ENCODE data around the gene TMUB1. TPM values are rescaled to one million over a fixed set of nuclear protein-coding genes. Genes with fewer than 3 reads are reported as not detected.
A peak's percentile ranks its signal among the peaks of the same experiment; 100 is the strongest.

TMUB1 gene
- total and polyA plus RNA-seq, 4 experiments from 2014 or later = 42.6 to 66.7 (median 48.8) TPM

- intact Hi-C loops (cut with micrococcal nuclease) = loop anchor here (10.0 kb wide), 1 partner anchor 113 kb away; the partner anchor contains the start of gene KCNH2
- Histone ChIP-seq H3K4me3 (ENCODE audit: low read length in 2 of 2) (peak overlapping the region in 1 of 2 donors; percentile 88), H3K36me3 (ENCODE audit: insufficient read depth, low read length) (no peaks in the 10 kb centered on the region), H3K9me3 (ENCODE audit: control insufficient read depth in 1 of 2, low read length in 2 of 2) (no peaks in the 10 kb centered on the region), H3K27me3 (ENCODE audit: insufficient read depth, low read length) (no peaks in the 10 kb centered on the region), H3K27ac (ENCODE audit: low read depth, low read length) (peak overlapping the region; percentile 62), H3K4me1 (ENCODE audit: insufficient read depth, low read length) (peaks cover 35% of the 10 kb centered on the region)
- no peak for DNase-seq
- POLR2A ChIA-PET (ENCODE audit: partially characterized antibody) = interaction anchor here (1.0 to 1.5 kb wide), 4 partner anchors 10 to 75 kb away, joined by 4 to 5 read pairs (median 4); partner anchors contain the start of gene CDK5
- H3K4me1 Mint-ChIP-seq = peaks cover 16 to 45% (median 29%) of the 10 kb centered on the region in 4 donors
- no peaks in the 10 kb centered on the region for H3K27me3 Mint-ChIP-seq
- peaks cover 0 to 2% (median 0%) of the 10 kb centered on the region in 8 donors for H3K9me3 Mint-ChIP-seq
- H3K27ac Mint-ChIP-seq = peak overlapping the region; percentile 35 to 94 (median 77)
- CTCF ChIA-PET (ENCODE audit: partially characterized antibody) = interaction anchor here (1.1 to 5.6 kb wide), 4 partner anchors 20 to 80 kb away, joined by 3 to 29 read pairs (median 7); no protein-coding TSS in a partner anchor
- H3K36me3 Mint-ChIP-seq = peaks cover 0 to 10% of the 10 kb centered on the region in 2 donors
- peak overlapping the region; percentile 67 to 82 (median 74) for H3K4me3 Mint-ChIP-seq
Measured at GRCh38 chr7:151088019-151088855, 4.9 kb upstream of the TMUB1 start.

DNA sequence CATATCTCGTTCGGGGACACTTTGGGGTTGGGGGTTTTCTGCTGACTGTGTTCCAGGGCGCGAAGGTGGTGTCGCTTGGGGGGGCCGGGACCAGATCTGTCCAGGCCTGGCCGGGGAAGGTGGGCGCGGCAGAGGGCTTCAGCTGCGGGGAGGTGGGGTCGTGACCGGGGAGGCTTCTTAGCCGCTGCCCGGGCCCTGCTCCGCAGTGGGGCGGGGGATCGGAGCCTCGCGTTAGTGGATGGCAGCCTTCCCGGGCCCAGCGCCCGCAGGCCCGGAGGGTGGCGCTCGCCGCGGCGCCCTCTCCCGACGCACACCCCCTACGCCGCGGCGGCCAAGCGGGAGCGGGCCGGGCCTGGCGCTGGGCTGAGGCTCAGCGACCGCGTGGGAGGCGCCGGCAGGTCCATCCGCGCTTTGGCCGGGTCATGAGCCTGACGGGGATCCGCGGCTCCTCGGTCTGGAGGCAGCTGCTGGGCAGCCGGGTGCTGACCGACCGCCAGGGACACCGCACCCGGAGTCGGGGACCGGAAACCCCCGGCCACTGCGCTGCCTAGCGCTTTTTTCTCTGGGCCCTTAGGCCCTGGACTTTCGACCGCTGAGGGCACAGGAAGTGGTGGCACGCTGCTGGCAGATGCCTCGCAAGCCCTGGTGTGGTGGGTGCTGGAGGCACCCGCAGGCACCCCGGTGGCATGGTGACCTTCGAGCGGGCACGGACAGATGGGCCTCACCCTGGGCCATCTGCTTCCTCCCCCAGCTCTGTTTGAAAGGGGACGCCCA, 4.1 kb upstream of the TMUB1 start:
- peaks cover 0 to 15% of the 10 kb centered on the region in 2 donors for H3K36me3 Mint-ChIP-seq
- Histone ChIP-seq H3K9me3 (ENCODE audit: control insufficient read depth in 1 of 2, low read length in 2 of 2) (no peaks in the 10 kb centered on the region), H3K27ac (ENCODE audit: low read depth, low read length) (peak overlapping the region; percentile 62), H3K4me1 (ENCODE audit: insufficient read depth, low read length) (peaks cover 40% of the 10 kb centered on the region), H3K27me3 (ENCODE audit: insufficient read depth, low read length) (no peaks in the 10 kb centered on the region), H3K4me3 (ENCODE audit: low read length in 2 of 2) (peak overlapping the region; percentile 69 to 88), H3K36me3 (ENCODE audit: insufficient read depth, low read length) (no peaks in the 10 kb centered on the region)
- DNase-seq = peak; percentile 29 to 65 (median 37)
- ChIA-PET POLR2A (ENCODE audit: partially characterized antibody) (interaction anchor here (1.0 to 1.5 kb wide), 6 partner anchors 27 to 74 kb away, joined by 3 to 5 read pairs (median 4); partner anchors contain the start of genes ABCB8 and CDK5), CTCF (ENCODE audit: partially characterized antibody) (interaction anchor here (1.1 to 5.6 kb wide), 4 partner anchors 21 to 79 kb away, joined by 3 to 29 read pairs (median 7); no protein-coding TSS in a partner anchor)
- H3K27me3 Mint-ChIP-seq = no peaks in the 10 kb centered on the region
- intact Hi-C loops (cut with micrococcal nuclease) = loop anchor here (1.0 to 10.0 kb wide), 2 partner anchors 24 to 113 kb away; partner anchors contain the start of gene KCNH2
- H3K4me3 Mint-ChIP-seq = peak overlapping the region; percentile 90 to 94 (median 91)
- peaks cover 21 to 51% (median 34%) of the 10 kb centered on the region in 4 donors for H3K4me1 Mint-ChIP-seq
- peak overlapping the region; percentile 63 to 96 (median 94) for H3K27ac Mint-ChIP-seq
- peaks cover 0 to 2% (median 0%) of the 10 kb centered on the region in 8 donors for H3K9me3 Mint-ChIP-seq

- intact Hi-C loops (cut with micrococcal nuclease) = loop anchor here (1.0 to 10.0 kb wide), 2 partner anchors 24 to 112 kb away; partner anchors contain the start of gene KCNH2
- Mint-ChIP-seq H3K4me3 (peak overlapping the region; percentile 90 to 94 (median 91)), H3K36me3 (peaks cover 0 to 15% of the 10 kb centered on the region in 2 donors), H3K9me3 (peaks cover 0 to 2% (median 0%) of the 10 kb centered on the region in 8 donors), H3K27me3 (no peaks in the 10 kb centered on the region), H3K4me1 (peaks cover 22 to 52% (median 38%) of the 10 kb centered on the region in 4 donors), H3K27ac (peak overlapping the region; percentile 63 to 96 (median 93))
- H3K9me3 ChIP-seq (ENCODE audit: control insufficient read depth in 1 of 2, low read length in 2 of 2) = no peaks in the 10 kb centered on the region
- no peaks in the 10 kb centered on the region for H3K27me3 ChIP-seq (ENCODE audit: insufficient read depth, low read length)
- H3K27ac ChIP-seq (ENCODE audit: low read depth, low read length) = peak overlapping the region; percentile 62
- peak in 3 of 5 donors; percentile 27 to 41 (median 37) for DNase-seq
- no peaks in the 10 kb centered on the region for H3K36me3 ChIP-seq (ENCODE audit: insufficient read depth, low read length)
- peak overlapping the region; percentile 69 to 88 for H3K4me3 ChIP-seq (ENCODE audit: low read length in 2 of 2)
- H3K4me1 ChIP-seq (ENCODE audit: insufficient read depth, low read length) = peaks cover 46% of the 10 kb centered on the region
- ChIA-PET CTCF (ENCODE audit: partially characterized antibody) (interaction anchor here (1.1 to 5.6 kb wide), 4 partner anchors 21 to 79 kb away, joined by 3 to 29 read pairs (median 7); no protein-coding TSS in a partner anchor), POLR2A (ENCODE audit: partially characterized antibody) (interaction anchor here (1.0 to 1.5 kb wide), 5 partner anchors 27 to 73 kb away, joined by 3 to 4 read pairs (median 4); partner anchors contain the start of gene ABCB8)
Measured at GRCh38 chr7:151086802-151087244, 3.5 kb upstream of the TMUB1 start.

- Histone ChIP-seq H3K36me3 (ENCODE audit: insufficient read depth, low read length) (no peaks in the 10 kb centered on the region), H3K9me3 (ENCODE audit: control insufficient read depth in 1 of 2, low read length in 2 of 2) (no peaks in the 10 kb centered on the region), H3K4me3 (ENCODE audit: low read length in 2 of 2) (peak within 1 kb of the TSS; percentile 69 to 88), H3K27ac (ENCODE audit: low read depth, low read length) (peak within 1 kb of the TSS; percentile 62), H3K4me1 (ENCODE audit: insufficient read depth, low read length) (peaks cover 54% of the 10 kb centered on the region), H3K27me3 (ENCODE audit: insufficient read depth, low read length) (no peaks in the 10 kb centered on the region)
- H3K4me1 Mint-ChIP-seq = peaks cover 22 to 57% (median 34%) of the 10 kb centered on the region in 4 donors
- peak; percentile 53 to 68 (median 57) for DNase-seq
- POLR2A ChIA-PET (ENCODE audit: partially characterized antibody) = interaction anchor here (1.1 to 6.4 kb wide), 6 partner anchors 10 to 71 kb away, joined by 3 to 68 read pairs (median 6); partner anchors contain the start of genes ABCB8, CDK5 and SLC4A2
- peak within 1 kb of the TSS; percentile 90 to 98 (median 93) for H3K27ac Mint-ChIP-seq
- peaks cover 0 to 15% of the 10 kb centered on the region in 2 donors for H3K36me3 Mint-ChIP-seq
- H3K4me3 Mint-ChIP-seq = peak within 1 kb of the TSS; percentile 90 to 94 (median 91)
- H3K27me3 Mint-ChIP-seq = no peaks in the 10 kb centered on the region
- intact Hi-C loops (cut with micrococcal nuclease) = loop anchor here (10.0 kb wide), 1 partner anchor 111 kb away; the partner anchor contains the start of gene KCNH2
- CTCF ChIA-PET (ENCODE audit: partially characterized antibody) = interaction anchor here (0.7 to 5.6 kb wide), 4 partner anchors 18 to 100 kb away, joined by 3 to 29 read pairs (median 6); no protein-coding TSS in a partner anchor
- peaks cover 0 to 2% (median 0%) of the 10 kb centered on the region in 8 donors for H3K9me3 Mint-ChIP-seq
Measured at GRCh38 chr7:151085691-151086620, 2.7 kb upstream of the TMUB1 start, which contains the start of gene AGAP3. Gene AGAP3 (plus strand): TSS chr7:151086475. CDS start chr7:151086742, 267 bp downstream.

- intact Hi-C loops (cut with micrococcal nuclease) = loop anchor here (10.0 kb wide), 1 partner anchor 111 kb away; the partner anchor contains the start of gene KCNH2
- Histone ChIP-seq H3K27me3 (ENCODE audit: insufficient read depth, low read length) (no peaks in the 10 kb centered on the region), H3K9me3 (ENCODE audit: control insufficient read depth in 1 of 2, low read length in 2 of 2) (no peaks in the 10 kb centered on the region), H3K4me3 (ENCODE audit: low read length in 2 of 2) (no peak overlapping the region), H3K4me1 (ENCODE audit: insufficient read depth, low read length) (peaks cover 56% of the 10 kb centered on the region), H3K27ac (ENCODE audit: low read depth, low read length) (no peak overlapping the region), H3K36me3 (ENCODE audit: insufficient read depth, low read length) (no peaks in the 10 kb centered on the region)
- peaks cover 0 to 2% (median 0%) of the 10 kb centered on the region in 8 donors for H3K9me3 Mint-ChIP-seq
- no peaks in the 10 kb centered on the region for H3K27me3 Mint-ChIP-seq
- DNase-seq = no peak
- peak overlapping the region; percentile 75 to 90 (median 82) for H3K4me3 Mint-ChIP-seq
- POLR2A ChIA-PET (ENCODE audit: partially characterized antibody) = interaction anchor here (1.1 to 6.4 kb wide), 6 partner anchors 9 to 72 kb away, joined by 3 to 68 read pairs (median 7); partner anchors contain the start of genes ABCB8, CDK5 and SLC4A2
- H3K36me3 Mint-ChIP-seq = peaks cover 0 to 15% of the 10 kb centered on the region in 2 donors
- H3K27ac Mint-ChIP-seq = peak overlapping the region; percentile 87 to 98 (median 90)
- H3K4me1 Mint-ChIP-seq = peaks cover 22 to 57% (median 34%) of the 10 kb centered on the region in 4 donors
- CTCF ChIA-PET (ENCODE audit: partially characterized antibody) = interaction anchor here (0.7 to 5.6 kb wide), 6 partner anchors 17 to 100 kb away, joined by 3 to 29 read pairs (median 6); partner anchors contain the start of genes ABCB8 and ATG9B
Measured at GRCh38 chr7:151085329-151085690, 2.0 kb upstream of the TMUB1 start.

Data from CD4-positive, alpha-beta memory T cell (primary cell).